Renal cortical epithelial cell (primary cell): ENCODE results near the gene PTGES3L. TPM values are rescaled to one million over a fixed set of nuclear protein-coding genes. Genes with fewer than 3 reads are reported as not detected.
A peak's percentile ranks its signal among the peaks of the same experiment; 100 is the strongest.

Experiments
- DNase-seq: peaks from one replicate; pipeline ENCODE4 v3.0.0-alpha.2; 2011; ENCODE audit warnings: low read depth
- total RNA-seq: library from RNA; depleted of rRNA; stranded (reverse); fragments of >200 nt; gene quantifications from 2 replicates; pipeline ENCODE4 v1.2.3, GENCODE V29; 2014

PTGES3L gene
- total RNA-seq: 0.20 and 2.4 TPM in 2 replicates

DNA sequence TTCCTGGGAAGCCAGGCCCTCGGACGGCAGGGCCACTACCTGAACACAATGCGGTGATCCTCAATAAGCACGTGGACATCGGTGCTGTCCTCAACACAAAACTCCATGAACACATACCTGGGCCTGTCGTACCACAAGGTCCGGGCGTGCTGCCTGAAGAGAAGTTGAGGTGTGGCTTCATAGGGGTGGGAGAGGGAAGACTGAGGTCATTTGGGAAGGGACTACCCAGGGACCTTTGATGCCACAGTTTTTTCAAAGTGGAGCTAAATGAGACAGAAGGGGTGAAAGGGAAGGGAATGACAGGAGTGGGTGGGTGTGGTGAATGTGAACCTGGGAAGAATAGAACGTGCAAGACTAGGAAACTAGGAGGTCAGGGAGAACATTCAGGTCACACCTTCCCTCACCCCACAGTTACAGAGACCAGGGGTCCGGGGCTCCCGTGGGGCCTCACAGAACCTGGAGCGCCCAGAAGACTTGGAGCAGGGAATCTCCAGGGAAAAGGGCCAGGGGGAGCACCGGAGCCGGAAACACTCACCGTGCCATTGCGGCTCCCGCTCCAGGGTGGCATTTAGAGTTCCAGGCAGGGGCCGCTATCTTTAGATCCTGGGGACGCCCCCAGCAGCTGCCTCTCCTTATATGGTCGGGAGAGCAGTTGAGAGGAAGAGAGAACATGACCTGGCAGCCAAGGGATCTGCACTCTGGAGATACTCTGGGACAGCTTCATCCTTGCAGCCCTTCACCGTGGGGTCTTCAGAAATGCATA is at the start of gene PTGES3L:
Gene PTGES3L, minus strand, starts transcription at position 570 of the 763 bp plus-strand sequence. Its CDS starts 27 bp downstream, at position 543.
- no peak for DNase-seq

GRCh38 chr17:43028221-43028861 is 48.5 kb upstream of the PTGES3L start:
- no peak for DNase-seq

GRCh38 chr17:43027091-43028032 is 47.5 kb upstream of the PTGES3L start:
- DNase-seq: no peak

- DNase-seq: no peak
Observed at GRCh38 chr17:43026595-43026994, 46.7 kb upstream of the PTGES3L start.

DNA sequence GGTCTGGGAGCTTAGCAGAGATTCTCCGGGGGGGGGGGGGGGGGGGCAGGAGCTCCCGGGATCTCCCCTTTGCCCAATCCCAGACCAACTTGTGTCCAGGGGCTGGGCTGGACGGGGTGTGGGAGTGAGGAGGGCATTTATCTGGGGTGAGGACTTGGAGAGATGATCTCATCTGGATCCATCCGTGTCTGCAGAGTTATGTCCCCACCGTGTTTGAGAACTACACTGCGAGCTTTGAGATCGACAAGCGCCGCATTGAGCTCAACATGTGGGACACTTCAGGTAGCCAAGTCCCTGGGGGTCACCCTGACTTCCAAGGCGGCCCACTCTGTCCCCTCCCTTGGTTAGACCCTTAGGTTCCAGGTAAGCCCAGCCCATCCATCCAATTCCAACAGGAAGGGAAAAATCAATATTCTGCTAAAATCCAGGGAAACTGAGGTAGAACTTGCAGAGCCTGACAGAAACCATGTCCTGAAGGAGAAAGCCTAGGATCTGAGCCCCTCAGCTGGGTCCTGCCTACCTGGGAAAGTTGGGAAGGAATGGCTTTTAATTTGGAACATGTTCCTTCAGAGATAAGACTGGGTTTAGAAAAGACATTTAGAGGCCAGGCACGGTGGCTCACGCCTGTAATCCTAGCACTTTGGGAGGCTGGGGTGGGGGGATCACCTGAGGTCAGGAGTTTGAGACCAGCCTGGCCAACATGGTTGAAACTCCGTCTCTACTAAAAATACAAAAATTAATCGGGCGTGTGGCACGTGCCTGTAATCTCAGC is 46.1 kb upstream of the PTGES3L start:
- DNase-seq: no peak

- no peak for DNase-seq
Observed at GRCh38 chr17:43025290-43025657, 45.4 kb upstream of the PTGES3L start.

- DNase-seq: peak; percentile 85
Observed at GRCh38 chr17:43024407-43025289, 44.8 kb upstream of the PTGES3L start, which contains the start of gene RND2. TSS of gene RND2 (plus strand) at chr17:43025231. CDS start at chr17:43025348, 117 bp downstream.

- DNase-seq: peak; percentile 47
Observed at GRCh38 chr17:43021741-43022512, 42.0 kb upstream of the PTGES3L start, which contains the start of gene VAT1. TSS of gene VAT1 (minus strand) at chr17:43022385. CDS start at chr17:43022322, 63 bp downstream.

- DNase-seq: peak; percentile 49
Observed at GRCh38 chr17:43020789-43021740, 41.2 kb upstream of the PTGES3L start.

- DNase-seq: no peak
Observed at GRCh38 chr17:43020030-43020621, 40.2 kb upstream of the PTGES3L start.

DNA sequence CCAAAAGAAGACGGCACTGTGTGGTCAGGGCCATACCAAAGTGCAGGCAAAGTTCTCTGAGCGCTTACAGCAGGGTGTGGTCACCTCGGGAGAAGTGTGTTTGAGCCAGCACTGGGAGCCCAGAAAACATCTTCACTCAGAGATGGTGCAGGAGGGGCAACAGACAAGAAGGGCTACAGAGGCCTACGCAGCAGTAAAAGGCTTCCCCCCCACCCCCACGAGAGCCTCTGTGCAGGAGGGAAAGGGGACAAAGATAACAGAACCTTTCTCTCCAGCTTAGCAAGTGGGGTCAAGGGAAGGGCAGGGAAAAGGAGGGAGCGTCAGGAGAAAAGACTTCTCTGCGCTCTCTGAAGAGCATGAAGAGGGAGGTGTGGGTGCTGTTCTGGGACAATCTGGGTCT is 39.5 kb upstream of the PTGES3L start:
- DNase-seq: no peak

- no peak for DNase-seq
Observed at GRCh38 chr17:43018932-43019331, 39.1 kb upstream of the PTGES3L start.

DNA sequence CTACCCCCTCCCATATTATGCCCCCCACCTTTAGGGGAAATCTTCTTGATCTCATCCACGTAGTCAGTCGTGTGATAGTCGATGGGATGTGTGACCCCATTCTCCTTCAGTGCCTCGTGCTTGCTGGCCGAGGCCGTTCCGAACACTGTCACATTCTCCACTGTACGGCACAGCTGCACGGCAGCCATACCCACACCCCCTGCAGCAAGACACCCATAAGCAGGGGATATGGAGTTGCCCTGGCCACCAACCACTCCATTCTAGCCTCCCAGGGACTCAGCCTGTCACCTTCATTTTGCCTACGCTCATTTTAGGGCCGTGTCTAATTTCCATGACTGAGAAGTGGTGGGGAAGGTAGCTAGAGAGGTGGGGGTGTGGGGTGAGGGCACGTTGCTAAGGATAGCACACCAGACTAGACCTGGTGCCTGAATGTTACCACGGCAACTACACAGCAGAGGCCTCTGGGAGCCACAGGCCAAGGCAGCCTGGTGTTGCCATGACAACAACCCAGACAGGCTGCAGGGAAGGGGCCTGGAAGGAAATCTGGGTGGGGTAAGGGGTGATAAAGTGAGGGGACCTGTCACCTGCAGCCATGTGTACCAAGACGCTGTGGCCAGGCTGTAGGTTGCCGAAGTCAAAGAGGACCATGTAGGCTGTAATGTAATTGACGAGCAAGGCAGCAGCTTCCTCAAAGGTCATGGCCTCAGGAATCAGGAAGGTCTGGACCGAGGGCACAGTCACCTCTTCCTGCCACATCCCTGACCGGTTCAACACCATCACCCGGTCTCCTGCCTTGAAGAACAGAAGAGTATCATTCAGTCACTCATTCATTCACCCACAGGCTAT is 38.4 kb upstream of the PTGES3L start:
- DNase-seq: no peak

DNA sequence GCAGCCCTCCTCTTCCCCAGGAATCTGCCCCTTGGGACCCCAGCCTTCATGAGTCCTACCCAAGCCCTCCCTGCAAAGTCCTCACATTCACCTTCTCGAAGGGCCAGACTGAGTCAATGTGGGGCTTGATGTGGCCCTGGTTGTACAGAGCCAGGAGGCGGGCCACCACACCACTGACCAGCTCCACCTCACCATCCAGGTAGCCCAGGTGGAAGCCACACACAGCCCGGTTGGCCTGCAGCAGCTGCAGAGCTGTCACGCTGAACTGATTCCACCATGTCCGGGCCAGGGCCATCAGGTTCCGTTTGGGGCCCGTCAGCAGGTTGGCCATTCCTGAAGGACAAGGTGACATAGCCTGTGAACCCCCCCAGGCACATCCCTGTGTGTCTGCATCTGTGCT is 36.3 kb upstream of the PTGES3L start:
- no peak for DNase-seq

DNA sequence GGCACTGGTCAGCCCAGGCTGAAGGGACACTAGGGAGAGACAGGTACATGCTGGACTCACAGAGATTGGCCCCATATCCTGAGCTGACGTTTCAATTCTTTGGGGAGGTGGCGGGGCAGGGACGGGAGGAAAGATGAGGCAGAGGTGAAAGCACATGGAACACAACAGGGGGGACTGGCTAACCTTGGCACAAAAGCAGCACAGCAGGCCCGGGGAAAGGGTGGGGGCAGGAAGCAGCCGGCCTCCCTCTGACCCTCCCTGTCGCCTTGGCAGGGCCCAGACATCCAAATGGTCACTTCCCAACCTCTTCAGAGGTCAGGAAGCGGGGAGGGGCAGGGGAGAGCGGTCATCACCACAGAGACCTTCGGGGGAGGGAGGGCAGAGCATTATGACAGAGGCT is 35.7 kb upstream of the PTGES3L start:
- DNase-seq: no peak

DNA sequence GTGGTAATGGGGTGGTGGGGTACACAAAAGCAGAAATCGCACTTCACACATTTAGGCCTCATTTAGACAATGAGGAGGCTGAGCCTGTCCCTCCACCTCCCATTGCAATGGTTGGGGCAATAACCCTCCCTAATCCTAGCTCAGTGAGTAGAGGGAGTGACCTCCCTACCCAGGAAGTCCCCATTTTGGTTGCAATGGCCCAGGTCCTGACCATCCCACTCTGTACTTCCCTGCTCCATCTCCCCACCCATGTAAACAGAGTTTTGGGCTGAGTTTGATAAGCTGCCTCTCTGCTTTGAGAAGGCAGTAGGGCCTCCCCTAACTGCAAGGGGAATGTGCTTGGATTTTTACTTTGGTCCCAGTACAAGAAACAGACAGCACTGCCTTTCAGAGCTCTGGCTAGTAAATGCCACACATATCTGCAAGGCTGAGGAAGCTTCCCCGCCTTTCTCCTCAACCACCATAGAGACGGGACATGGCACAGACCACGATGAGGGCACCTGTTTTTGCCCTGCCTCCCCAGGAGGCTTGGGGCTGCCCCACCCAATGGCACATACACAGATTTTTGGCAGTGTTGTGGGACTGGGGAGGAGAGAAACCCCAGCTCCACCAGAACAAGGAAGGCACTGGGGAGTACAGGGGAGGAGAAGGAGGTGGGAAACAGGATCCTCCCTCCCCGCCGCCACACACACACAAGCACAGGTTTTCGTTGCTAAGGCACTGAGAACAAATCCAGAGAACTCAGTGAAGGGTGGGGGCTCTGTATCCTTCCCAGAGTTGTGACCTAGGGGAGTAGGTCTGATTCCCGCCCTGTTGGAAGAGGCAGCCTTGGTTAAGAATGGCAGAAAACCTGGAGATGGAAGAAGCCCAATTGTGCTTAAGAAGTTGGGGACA is 35.0 kb upstream of the PTGES3L start:
- no peak for DNase-seq
